ENCODE data around the gene ARHGEF37.

Gene ARHGEF37

GRCh38 chr5:149630337-149630736 is 49.0 kb downstream of the ARHGEF37 start:
- H3K4me3 ChIP-seq (ENCODE audit: low read depth in 1 of 2, low read length in 2 of 2) = no peak overlapping the region
- no peak for TF ChIP-seq EZH2 (IDR thresholded peaks at IDR 0.05; ENCODE audit: borderline replicate concordance, low read depth, low read length, severe bottlenecking)
- TF ChIP-seq CTCF (IDR thresholded peaks at IDR 0.05; ENCODE audit: borderline replicate concordance, extremely low read depth, low read length, poor library complexity, severe bottlenecking) = no peak
- no peak overlapping the region for H3K4me2 ChIP-seq (ENCODE audit: insufficient read depth, low read length)
- H3K27ac ChIP-seq (ENCODE audit: low read length) = no peak overlapping the region
- ATAC-seq (ENCODE audit: insufficient read depth, low read depth) (no peak), DNase-seq (no peak)
- no peak overlapping the region for H2AFZ ChIP-seq (ENCODE audit: low read depth, low read length)
- no peaks in the 10 kb centered on the region for H3K79me2 ChIP-seq (ENCODE audit: insufficient read depth, low read length)
- H3K4me1 ChIP-seq (ENCODE audit: insufficient read depth, low read length) = no peaks in the 10 kb centered on the region
- no peaks in the 10 kb centered on the region for H3K36me3 ChIP-seq (ENCODE audit: insufficient read depth, low read length)
- no peaks in the 10 kb centered on the region for H4K20me1 ChIP-seq (ENCODE audit: insufficient read depth, low read length)
- no peaks in the 10 kb centered on the region for H3K9me3 ChIP-seq (ENCODE audit: insufficient read depth, low read length, severe bottlenecking)
- H3K9ac ChIP-seq (ENCODE audit: low read depth, low read length) = no peak overlapping the region
- peaks cover 10% of the 10 kb centered on the region for H3K27me3 ChIP-seq (ENCODE audit: insufficient read depth, low read length, poor library complexity)

GRCh38 chr5:149631506-149631905 is 50.2 kb downstream of the ARHGEF37 start:
- H3K79me2 ChIP-seq (ENCODE audit: insufficient read depth, low read length) = no peaks in the 10 kb centered on the region
- ATAC-seq (ENCODE audit: insufficient read depth, low read depth) (no peak), DNase-seq (no peak)
- H3K4me1 ChIP-seq (ENCODE audit: insufficient read depth, low read length) = no peaks in the 10 kb centered on the region
- TF ChIP-seq EZH2 (IDR thresholded peaks at IDR 0.05; ENCODE audit: borderline replicate concordance, low read depth, low read length, severe bottlenecking) (no peak), CTCF (IDR thresholded peaks at IDR 0.05; ENCODE audit: borderline replicate concordance, extremely low read depth, low read length, poor library complexity, severe bottlenecking) (no peak)
- H3K36me3 ChIP-seq (ENCODE audit: insufficient read depth, low read length) = no peaks in the 10 kb centered on the region
- H3K9me3 ChIP-seq (ENCODE audit: insufficient read depth, low read length, severe bottlenecking) = no peaks in the 10 kb centered on the region
- no peak overlapping the region for H3K4me3 ChIP-seq (ENCODE audit: low read depth in 1 of 2, low read length in 2 of 2)
- no peak overlapping the region for H2AFZ ChIP-seq (ENCODE audit: low read depth, low read length)
- peaks cover 10% of the 10 kb centered on the region for H3K27me3 ChIP-seq (ENCODE audit: insufficient read depth, low read length, poor library complexity)
- H4K20me1 ChIP-seq (ENCODE audit: insufficient read depth, low read length) = no peaks in the 10 kb centered on the region
- no peak overlapping the region for H3K27ac ChIP-seq (ENCODE audit: low read length)
- no peak overlapping the region for H3K9ac ChIP-seq (ENCODE audit: low read depth, low read length)
- no peak overlapping the region for H3K4me2 ChIP-seq (ENCODE audit: insufficient read depth, low read length)

GRCh38 chr5:149632311-149633251 is 51.3 kb downstream of the ARHGEF37 start:
- no peaks in the 10 kb centered on the region for H3K9me3 ChIP-seq (ENCODE audit: insufficient read depth, low read length, severe bottlenecking)
- no peak overlapping the region for H3K9ac ChIP-seq (ENCODE audit: low read depth, low read length)
- no peaks in the 10 kb centered on the region for H3K4me1 ChIP-seq (ENCODE audit: insufficient read depth, low read length)
- H3K27me3 ChIP-seq (ENCODE audit: insufficient read depth, low read length, poor library complexity) = peaks cover 10% of the 10 kb centered on the region
- no peaks in the 10 kb centered on the region for H3K36me3 ChIP-seq (ENCODE audit: insufficient read depth, low read length)
- no peak for TF ChIP-seq CTCF (IDR thresholded peaks at IDR 0.05; ENCODE audit: borderline replicate concordance, extremely low read depth, low read length, poor library complexity, severe bottlenecking)
- TF ChIP-seq EZH2 (IDR thresholded peaks at IDR 0.05; ENCODE audit: borderline replicate concordance, low read depth, low read length, severe bottlenecking) = no peak
- H3K79me2 ChIP-seq (ENCODE audit: insufficient read depth, low read length) = no peaks in the 10 kb centered on the region
- ATAC-seq (ENCODE audit: insufficient read depth, low read depth) (no peak), DNase-seq (no peak)
- H2AFZ ChIP-seq (ENCODE audit: low read depth, low read length) = no peak overlapping the region
- H3K4me3 ChIP-seq (ENCODE audit: low read depth in 1 of 2, low read length in 2 of 2) = no peak overlapping the region
- H4K20me1 ChIP-seq (ENCODE audit: insufficient read depth, low read length) = no peaks in the 10 kb centered on the region
- no peak overlapping the region for H3K27ac ChIP-seq (ENCODE audit: low read length)
- H3K4me2 ChIP-seq (ENCODE audit: insufficient read depth, low read length) = no peak overlapping the region

Measured in DND-41 (cell line).